B cell (primary cell): Measurements from ENCODE around the gene FA2H. TPM values are rescaled to one million over a fixed set of nuclear protein-coding genes. Genes with fewer than 3 reads are reported as not detected.
A peak's percentile ranks its signal among the peaks of the same experiment; 100 is the strongest.

Source experiments
- ATAC-seq: fragments of 200-7000 bp; cut with Tn5 transposase; one replicate; pipeline ENCODE4 v1.10.0; 2021; ENCODE audit warnings: low read depth, mild to moderate bottlenecking, moderate number of reproducible peaks, moderate library complexity
- CTCF ChIA-PET: fragments of 350-600 bp; sonication (Branson Sonifier 250); formaldehyde crosslinking; loops from one replicate; lab custom pipeline; 2021; ENCODE audit warnings: antibody characterized with exemption, inconsistent platforms; lab: Charles Lee
- POLR2A ChIA-PET: fragments of 350-600 bp; sonication (Branson Sonifier 250); formaldehyde crosslinking; loops from one replicate; lab custom pipeline; 2021; ENCODE audit warnings: antibody characterized with exemption; lab: Charles Lee
- DNase-seq: peaks from one replicate; pipeline ENCODE4 v3.0.0; 2013
- H2AFZ ChIP-seq: 2 replicates; pipeline ENCODE4 v1.6.1; 2012; ENCODE audit warnings: mild to moderate bottlenecking, low read depth, low read length; ENCODE audit not compliant: insufficient read depth, poor library complexity, severe bottlenecking
- H3K27ac ChIP-seq, 2 donors: 1 replicate in 1 of 2; 2 replicates in 1 of 2; pipeline ENCODE4 v1.5.1; 2012 to 2013; ENCODE audit warnings: low read length in 2 of 2, mild to moderate bottlenecking in 2 of 2, moderate library complexity in 1 of 2
- H3K27me3 ChIP-seq, 4 experiments: fragments of 200-600 bp in 1 of 4; sonication (generic) in 1 of 4; replicated peaks in 1 of 4; 1 replicate in 2 of 4; 2 replicates in 2 of 4; pipeline versions ENCODE4 v1.6.1 to v1.7.0; 2013 to 2016; ENCODE audit warnings: low read length in 3 of 4, mild to moderate bottlenecking in 2 of 4, mixed read lengths in 1 of 4, moderate library complexity in 1 of 4; ENCODE audit not compliant: insufficient read depth in 4 of 4, control insufficient read depth in 3 of 4; ENCODE audit errors: control extremely low read depth in 1 of 4
- H3K36me3 ChIP-seq, 2 experiments: replicated peaks in 1 of 2; 1 replicate in 1 of 2; 2 replicates in 1 of 2; pipeline versions ENCODE4 v1.6.1 to v1.7.1; 2013; ENCODE audit warnings: low read length in 1 of 2; ENCODE audit not compliant: insufficient read depth in 2 of 2, control insufficient read depth in 1 of 2; ENCODE audit errors: control extremely low read depth in 1 of 2, extremely low read depth in 1 of 2
- H3K4me1 ChIP-seq, 2 donors: fragments of 200-600 bp in 1 of 2; sonication (generic) in 1 of 2; 1 replicate in 1 of 2; 2 replicates in 1 of 2; pipeline versions ENCODE4 v1.5.1 to v1.6.1; 2013 to 2017; ENCODE audit warnings: low read length in 2 of 2; ENCODE audit not compliant: control insufficient read depth in 2 of 2, insufficient read depth in 2 of 2
- H3K4me2 ChIP-seq: replicated peaks from 2 replicates; pipeline ENCODE3; 2012; ENCODE audit warnings: mild to moderate bottlenecking, low read depth, low read length; ENCODE audit not compliant: poor library complexity, severe bottlenecking
- H3K4me3 ChIP-seq, 5 experiments: fragments of 200-600 bp in 1 of 5; sonication (generic) in 1 of 5; 1 replicate in 3 of 5; 2 replicates in 2 of 5; pipeline versions ENCODE4 v1.5.1 to v1.7.0; 2011 to 2016; ENCODE audit warnings: low read length in 4 of 5, mild to moderate bottlenecking in 4 of 5, low read depth in 2 of 5, control low read depth in 1 of 5, moderate library complexity in 1 of 5; ENCODE audit not compliant: insufficient read depth in 1 of 5; ENCODE audit errors: control extremely low read depth in 1 of 5, extremely low read depth in 1 of 5
- H3K79me2 ChIP-seq: fragments of 200-600 bp; sonication (generic); one replicate; pipeline ENCODE4 v1.6.0; 2016; ENCODE audit warnings: low read length; ENCODE audit not compliant: control insufficient read depth, insufficient read depth
- H3K9ac ChIP-seq: fragments of 200-600 bp; sonication (generic); 2 replicates; pipeline ENCODE4 v1.6.1; 2017; ENCODE audit warnings: mild to moderate bottlenecking, low read length, moderate library complexity
- H3K9me3 ChIP-seq, 3 donors: one replicate each; pipeline versions ENCODE4 v1.6.1 to v1.7.1; 2013; ENCODE audit warnings: low read length in 2 of 3; ENCODE audit not compliant: control insufficient read depth in 2 of 3, insufficient read depth in 1 of 3; ENCODE audit errors: control extremely low read depth in 1 of 3
- H4K20me1 ChIP-seq: 2 replicates; pipeline ENCODE4 v1.6.0; 2012; ENCODE audit warnings: mild to moderate bottlenecking, low read length; ENCODE audit not compliant: insufficient read depth, control insufficient read depth, poor library complexity, severe bottlenecking
- H3K27ac Mint-ChIP-seq: one replicate; pipeline ENCODE4 v1.8.0; 2021; ENCODE audit warnings: mixed read lengths
- H3K27me3 Mint-ChIP-seq: one replicate; pipeline ENCODE4 v1.8.0; 2021; ENCODE audit warnings: mixed read lengths
- H3K4me1 Mint-ChIP-seq: one replicate; pipeline ENCODE4 v1.8.0; 2021; ENCODE audit warnings: mixed read lengths
- H3K4me3 Mint-ChIP-seq: one replicate; pipeline ENCODE4 v1.8.0; 2021; ENCODE audit warnings: mixed read lengths
- H3K9me3 Mint-ChIP-seq: one replicate; pipeline ENCODE4 v1.8.0; 2022; ENCODE audit warnings: mixed read lengths; ENCODE audit not compliant: insufficient read depth
- EZH2 ChIP-seq: IDR thresholded peaks from 2 replicates; pipeline ENCODE4 v1.6.1; 2012; ENCODE audit warnings: borderline replicate concordance, low read depth, mild to moderate bottlenecking, moderate library complexity, low read length; ENCODE audit not compliant: insufficient read depth, poor library complexity, severe bottlenecking
- WGBS: methylation state at CpG from one replicate; pipeline ENCODE4 v1.1.5; 2013; ENCODE audit warnings: missing lambda C conversion rate; ENCODE audit not compliant: insufficient coverage; 5-methylcytosine and 5-hydroxymethylcytosine counted together
- intact Hi-C: fragments of 100-400 bp; cut with micrococcal nuclease; formaldehyde crosslinking; loops from one replicate; pipeline ENCODE4 v1.10.0; 2022
- polyA plus RNA-seq: library from polyadenylated mRNA; depleted of rRNA; stranded (reverse); fragments of >200 nt; gene quantifications from 2 replicates; pipeline ENCODE4 v1.2.3, GENCODE V29; 2012
- total RNA-seq, 2 donors: library from RNA; stranded (reverse); fragments of 120-200 nt in 1 of 2; gene quantifications; 1 replicate in 1 of 2; 2 replicates in 1 of 2; pipeline versions ENCODE4 v1.2.3 to v1.2.4, GENCODE V29; 2013 to 2022
- TF ChIP-seq, protein P1 (sequence below): fragments of 200-600 bp; IDR thresholded peaks from one replicate; pipeline ENCODE4 v1.8.0; 2022; ENCODE audit warnings: antibody characterized with exemption, mild to moderate bottlenecking

FA2H gene
- total and polyA plus RNA-seq, 2 donors (not counting 1 experiment from before 2014, with no cell fraction given), result 1.0 to 3.6 TPM

DNA sequence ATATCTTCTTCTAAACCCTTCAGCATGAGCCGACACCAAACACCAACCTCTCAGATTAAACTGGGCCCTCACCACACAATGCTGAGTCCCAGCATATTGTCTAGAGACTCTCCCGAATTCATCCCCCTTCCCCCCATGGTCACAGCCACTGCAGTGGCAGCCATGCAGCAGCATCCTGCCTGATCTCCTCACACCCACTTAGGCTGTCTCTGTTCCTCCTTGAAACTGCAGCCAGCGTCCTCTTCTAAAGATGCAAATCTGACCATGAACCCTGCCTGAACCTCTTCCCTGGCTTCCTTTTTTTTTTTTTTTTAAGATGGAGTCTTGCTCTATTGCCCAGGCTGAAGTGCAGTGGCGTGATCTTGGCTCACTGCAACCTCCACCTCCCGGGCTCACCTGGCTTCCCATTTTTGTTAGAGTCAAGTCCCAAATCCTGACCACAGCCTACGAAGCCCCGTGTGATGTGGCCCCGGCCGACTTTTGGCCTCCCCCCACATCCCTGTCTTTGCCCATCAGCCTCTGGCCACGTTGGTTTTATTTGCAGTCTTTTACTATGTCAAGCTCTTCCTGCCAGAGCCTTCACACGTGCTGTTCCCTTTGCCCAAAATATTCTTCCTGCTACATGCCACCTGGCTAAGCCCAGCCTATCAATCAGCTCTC, 2.8 kb downstream of the FA2H start:
- TF ChIP-seq, protein P1, sequence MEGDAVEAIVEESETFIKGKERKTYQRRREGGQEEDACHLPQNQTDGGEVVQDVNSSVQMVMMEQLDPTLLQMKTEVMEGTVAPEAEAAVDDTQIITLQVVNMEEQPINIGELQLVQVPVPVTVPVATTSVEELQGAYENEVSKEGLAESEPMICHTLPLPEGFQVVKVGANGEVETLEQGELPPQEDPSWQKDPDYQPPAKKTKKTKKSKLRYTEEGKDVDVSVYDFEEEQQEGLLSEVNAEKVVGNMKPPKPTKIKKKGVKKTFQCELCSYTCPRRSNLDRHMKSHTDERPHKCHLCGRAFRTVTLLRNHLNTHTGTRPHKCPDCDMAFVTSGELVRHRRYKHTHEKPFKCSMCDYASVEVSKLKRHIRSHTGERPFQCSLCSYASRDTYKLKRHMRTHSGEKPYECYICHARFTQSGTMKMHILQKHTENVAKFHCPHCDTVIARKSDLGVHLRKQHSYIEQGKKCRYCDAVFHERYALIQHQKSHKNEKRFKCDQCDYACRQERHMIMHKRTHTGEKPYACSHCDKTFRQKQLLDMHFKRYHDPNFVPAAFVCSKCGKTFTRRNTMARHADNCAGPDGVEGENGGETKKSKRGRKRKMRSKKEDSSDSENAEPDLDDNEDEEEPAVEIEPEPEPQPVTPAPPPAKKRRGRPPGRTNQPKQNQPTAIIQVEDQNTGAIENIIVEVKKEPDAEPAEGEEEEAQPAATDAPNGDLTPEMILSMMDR, result no peak
- no peak for TF ChIP-seq EZH2
- Mint-ChIP-seq H3K4me3 (peak overlapping the region; percentile 32), H3K27me3 (peaks cover 22% of the 10 kb centered on the region), H3K9me3 (no peaks in the 10 kb centered on the region), H3K4me1 (peaks cover 37% of the 10 kb centered on the region), H3K27ac (peak overlapping the region; percentile 50)
- Histone ChIP-seq H3K4me3 (peak overlapping the region in 1 of 5 experiments; percentile 2), H3K4me2 (peak overlapping the region; percentile 29), H4K20me1 (no peaks in the 10 kb centered on the region), H3K9me3 (no peaks in the 10 kb centered on the region), H3K27me3 (peaks cover 0 to 6% (median 3%) of the 10 kb centered on the region in 4 experiments), H3K36me3 (no peaks in the 10 kb centered on the region), H3K9ac (no peak overlapping the region), H2AFZ (no peak overlapping the region), H3K4me1 (peaks cover 31 to 34% of the 10 kb centered on the region in 2 donors), H3K27ac (no peak overlapping the region), H3K79me2 (no peaks in the 10 kb centered on the region)
- CTCF ChIA-PET, result no interaction called here
- DNase-seq (peak; percentile 55), ATAC-seq (peak; percentile 34)
- WGBS, result 34% methylated on average over 11 of the region's 11 CpGs
- intact Hi-C loops, result loop anchor here (5.0 kb wide), 1 partner anchor 64 kb away; no protein-coding TSS in a partner anchor
- POLR2A ChIA-PET, result no interaction called here

DNA sequence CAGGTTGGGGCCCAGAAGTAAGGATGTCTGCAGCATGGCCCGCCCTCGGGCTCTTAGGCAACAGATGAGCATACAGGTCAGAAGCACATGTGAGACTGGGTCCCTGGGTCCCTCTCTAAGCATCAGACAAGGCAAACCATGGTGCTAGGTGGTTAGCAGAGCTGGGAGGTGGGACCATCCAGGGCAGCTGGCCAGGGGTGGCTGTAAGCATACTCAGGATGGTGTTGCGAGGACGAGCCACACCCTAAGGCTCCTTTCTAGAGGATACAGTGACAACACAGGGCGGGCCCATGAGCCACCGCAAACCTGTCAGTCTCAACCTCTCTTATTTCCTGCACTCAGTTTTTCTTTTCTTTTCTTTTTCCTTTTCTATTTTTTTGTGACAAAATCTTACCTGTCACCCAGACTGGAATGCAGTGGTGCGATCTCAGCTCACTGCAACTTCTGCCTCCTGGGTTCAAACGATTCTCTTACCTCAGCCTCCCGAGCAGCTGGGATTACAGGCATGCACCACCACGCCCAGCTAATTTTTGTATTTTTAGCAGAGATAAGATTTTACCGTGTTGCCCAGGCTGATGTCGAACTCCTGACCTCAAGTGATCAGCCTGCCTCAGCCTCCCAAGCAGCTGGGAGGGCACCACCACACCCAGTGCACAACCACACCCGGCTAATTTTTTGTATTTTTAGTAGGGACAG, 3.6 kb downstream of the FA2H start:
- no peak for DNase-seq
- Histone ChIP-seq H2AFZ (no peak overlapping the region), H3K4me1 (peaks cover 31 to 34% of the 10 kb centered on the region in 2 donors), H3K9me3 (no peaks in the 10 kb centered on the region), H3K4me3 (peak overlapping the region in 1 of 5 experiments; percentile 2), H3K9ac (no peak overlapping the region), H4K20me1 (no peaks in the 10 kb centered on the region), H3K36me3 (no peaks in the 10 kb centered on the region), H3K79me2 (no peaks in the 10 kb centered on the region), H3K27me3 (peaks cover 0 to 6% (median 3%) of the 10 kb centered on the region in 4 experiments), H3K27ac (no peak overlapping the region), H3K4me2 (peak overlapping the region; percentile 22)
- Mint-ChIP-seq H3K4me3 (no peak overlapping the region), H3K27ac (peak overlapping the region; percentile 22), H3K9me3 (no peaks in the 10 kb centered on the region), H3K4me1 (peaks cover 37% of the 10 kb centered on the region), H3K27me3 (peaks cover 21% of the 10 kb centered on the region)
- 92% methylated on average over 9 of the region's 13 CpGs for WGBS
- ChIA-PET POLR2A (no interaction called here), CTCF (no interaction called here)
- intact Hi-C loops, result loop anchor here (5.0 kb wide), 1 partner anchor 64 kb away; no protein-coding TSS in a partner anchor
- TF ChIP-seq, protein P1, result no peak
- TF ChIP-seq EZH2, result no peak
- no peak for ATAC-seq
